Activated CD4-positive, alpha-beta T cell treated with anti-CD3 and anti-CD28 coated beads, Interleukin-2, amount 50 U/mL, for 1 hour (primary cell): Measurements from ENCODE around the gene PSG1.
A peak's percentile ranks its signal among the peaks of the same experiment; 100 is the strongest.
"Not testable (repeated sequence)": the region's sequence is repeated elsewhere in the genome, so short reads cannot be mapped to it uniquely, and the experiment has no call there.

Experiments used
- DNase-seq: peaks from one replicate; pipeline ENCODE4 v3.0.0-alpha.2; 2020

PSG1 gene

DNA sequence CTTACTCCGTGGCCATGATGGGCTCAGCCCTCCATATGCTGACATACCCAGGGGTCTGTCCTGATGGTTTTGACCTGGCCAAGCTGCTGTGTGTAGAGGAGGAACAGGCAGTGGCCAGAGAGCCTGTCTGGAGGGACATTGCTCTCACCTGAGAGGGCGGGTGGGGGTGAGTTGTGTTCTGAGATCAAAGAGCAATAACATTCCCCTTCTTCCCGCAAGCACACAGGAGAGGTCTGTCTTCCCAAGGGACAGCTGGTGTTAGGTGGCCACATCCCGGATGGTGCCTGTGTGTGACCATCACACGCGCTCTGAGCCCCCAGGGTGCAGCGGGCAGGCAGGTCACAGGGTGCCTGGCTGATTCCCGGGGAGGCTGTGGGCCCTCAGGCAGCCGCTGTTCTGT, 1.1 kb upstream of the PSG1 start:
- DNase-seq: not testable (repeated sequence)

GRCh38 chr19:42876596-42876995, 2.9 kb downstream of the PSG1 start:
- not testable (repeated sequence) for DNase-seq

DNA sequence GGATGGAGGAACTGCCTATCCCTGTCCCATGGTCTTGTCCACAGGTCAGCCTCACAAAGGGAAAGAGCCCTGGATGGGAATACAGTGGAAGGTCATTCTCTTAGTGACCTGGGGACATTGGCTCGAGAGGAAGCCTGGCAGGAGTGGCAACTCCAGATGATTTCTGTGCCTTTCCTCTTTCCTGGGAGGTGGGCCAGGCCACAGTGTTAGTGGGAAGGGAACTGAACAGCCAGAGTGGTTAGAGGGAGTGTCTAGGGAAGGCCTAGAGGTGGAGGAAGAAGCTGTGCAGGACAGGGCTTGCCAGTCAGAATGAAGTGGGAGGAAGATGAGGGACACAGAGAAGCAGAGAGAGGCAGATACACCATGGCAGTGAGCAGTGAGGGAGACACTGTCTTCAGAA, 3.6 kb downstream of the PSG1 start:
- DNase-seq: not testable (repeated sequence)

DNA sequence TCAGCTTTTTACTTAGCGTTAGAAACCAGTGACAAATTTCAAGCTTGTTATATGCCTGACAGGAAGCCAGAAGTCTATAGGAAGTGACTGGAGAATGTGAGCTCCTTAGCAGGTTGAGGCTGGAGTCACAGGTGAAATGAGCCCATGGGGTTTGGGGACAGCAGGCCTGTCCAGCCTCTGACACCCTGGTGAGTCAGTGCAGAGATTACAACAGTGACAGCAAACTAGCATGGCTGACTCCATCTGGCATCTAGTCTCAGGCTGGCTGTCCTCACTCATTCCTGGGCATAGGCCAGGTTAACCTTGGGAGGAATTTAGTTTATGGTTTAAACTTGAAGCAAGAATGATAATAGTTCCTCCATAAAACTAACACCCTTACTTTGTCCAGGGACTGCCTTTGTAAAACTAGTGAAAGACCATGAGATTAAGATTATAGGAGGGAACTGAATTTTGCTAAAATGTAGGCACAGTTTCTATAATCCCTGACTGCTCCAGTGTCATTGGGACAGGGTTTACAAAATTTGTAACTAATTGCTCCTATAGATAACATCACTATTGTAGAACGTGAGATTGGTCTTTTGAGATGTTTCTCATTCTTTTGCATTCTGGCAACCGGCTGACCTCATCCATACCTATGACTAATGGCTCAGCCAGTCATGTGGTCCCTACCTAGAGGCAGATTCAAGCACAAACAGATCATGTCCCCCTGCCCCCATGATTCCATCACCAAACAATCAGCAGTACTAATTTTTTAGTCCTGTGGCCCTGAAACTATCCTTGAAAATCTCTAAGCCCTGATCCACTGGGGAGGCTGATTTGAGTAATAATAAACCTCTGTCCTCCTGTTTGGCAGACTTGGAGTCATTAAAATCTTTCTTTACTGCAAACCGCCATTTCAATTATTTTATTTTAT, 4.4 kb downstream of the PSG1 start:
- DNase-seq: not testable (repeated sequence)

DNA sequence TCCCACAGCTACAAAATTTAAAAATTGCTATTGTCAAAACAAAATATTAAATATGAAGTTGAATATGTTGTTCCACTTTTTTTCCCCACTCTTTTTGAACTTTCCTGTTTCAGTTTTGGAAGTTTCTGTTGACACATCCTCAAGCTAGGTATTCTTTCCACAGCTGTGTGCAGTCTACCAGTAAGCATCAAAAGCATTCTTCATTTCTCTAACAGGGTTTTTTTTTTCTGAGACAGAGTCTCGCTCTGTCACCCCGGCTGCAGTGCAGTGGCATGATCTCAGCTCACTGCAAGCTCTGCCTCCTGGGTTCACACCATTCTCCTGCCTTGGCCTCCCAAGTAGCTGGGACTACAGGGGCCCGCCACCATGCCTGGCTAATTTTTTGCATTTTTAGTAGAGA, 5.4 kb downstream of the PSG1 start:
- DNase-seq: not testable (repeated sequence)

DNA sequence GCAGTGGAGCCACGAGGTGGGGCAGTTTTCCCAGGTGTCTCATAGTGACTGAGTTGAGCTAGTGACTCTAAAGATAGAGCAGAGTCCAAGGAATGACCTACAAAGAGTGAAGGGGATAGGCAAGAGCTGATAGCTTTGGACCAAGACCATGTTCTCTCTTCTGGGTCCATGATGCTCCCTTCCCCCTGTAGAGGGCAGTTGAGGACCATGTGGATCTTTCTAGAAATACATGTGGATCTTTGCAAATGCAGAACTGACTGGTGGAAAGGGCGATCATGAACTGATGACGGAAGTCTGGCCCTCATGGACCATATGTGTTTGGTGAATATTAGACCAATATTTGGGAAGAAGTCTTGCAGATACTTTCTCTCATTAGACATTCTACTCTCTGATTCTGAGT, 6.9 kb downstream of the PSG1 start:
- no peak for DNase-seq

DNA sequence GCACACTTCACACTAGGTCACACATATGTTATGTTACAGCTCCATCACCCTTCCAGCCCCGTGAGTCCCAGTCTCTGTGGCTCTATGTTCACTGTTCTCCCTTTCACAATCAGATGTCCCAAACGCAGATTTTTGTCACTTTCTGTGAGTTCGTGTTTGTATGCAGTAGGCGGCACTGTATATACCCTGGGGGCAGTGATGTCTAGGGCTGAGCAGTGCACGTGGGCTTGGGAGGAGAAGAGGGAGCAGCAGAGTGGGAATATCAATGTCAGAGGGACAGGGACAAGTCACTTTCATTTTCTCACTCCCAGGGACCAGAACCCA, 22.0 kb downstream of the PSG1 start:
- DNase-seq: no peak

- DNase-seq: peak; percentile 3
Observed at GRCh38 chr19:42856866-42857543, 22.5 kb downstream of the PSG1 start.

DNA sequence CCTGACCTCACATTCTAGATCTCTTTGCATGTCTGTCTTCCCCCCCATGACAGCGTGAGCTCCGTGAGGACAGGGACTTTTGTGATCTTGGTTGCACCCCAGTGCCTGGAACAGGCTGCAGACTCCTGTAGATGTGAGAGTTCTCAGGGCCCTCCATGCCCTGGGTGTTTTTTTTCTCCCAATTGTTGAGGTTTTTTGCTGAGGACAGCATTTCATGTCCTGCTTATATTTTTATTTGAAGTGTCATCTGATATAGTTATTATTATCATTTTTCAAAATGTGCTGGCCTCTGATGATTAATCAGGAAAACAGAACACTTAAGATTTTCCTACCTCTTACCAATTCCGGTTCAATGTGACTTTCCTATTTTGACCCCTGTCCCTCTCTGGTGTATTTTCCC, 24.8 kb downstream of the PSG1 start:
- not testable (repeated sequence) for DNase-seq

DNA sequence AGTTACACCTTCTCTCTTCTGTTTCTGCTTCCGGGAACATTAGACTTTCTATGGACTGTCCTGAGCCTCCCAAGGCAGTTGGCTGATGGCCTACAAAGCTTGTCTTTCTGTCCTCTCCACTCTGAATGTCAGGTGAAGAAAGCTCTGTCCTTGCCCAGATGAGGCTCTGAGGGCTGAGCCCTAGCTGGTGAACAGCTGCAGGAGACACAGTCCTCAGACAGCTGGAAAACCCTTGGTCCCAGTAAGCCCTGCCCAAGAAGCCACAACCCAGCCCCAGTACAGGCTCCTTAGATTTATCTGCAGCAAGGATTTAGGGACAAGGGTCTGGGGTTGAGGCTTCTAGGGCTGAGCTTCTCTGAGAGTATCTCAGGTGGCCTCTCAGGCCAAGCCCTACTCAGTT, 26.3 kb downstream of the PSG1 start:
- not testable (repeated sequence) for DNase-seq

- DNase-seq: not testable (repeated sequence)
Observed at GRCh38 chr19:42852821-42853220, 26.7 kb downstream of the PSG1 start.

GRCh38 chr19:42851718-42852280, 27.7 kb downstream of the PSG1 start:
- DNase-seq: not testable (repeated sequence)

DNA sequence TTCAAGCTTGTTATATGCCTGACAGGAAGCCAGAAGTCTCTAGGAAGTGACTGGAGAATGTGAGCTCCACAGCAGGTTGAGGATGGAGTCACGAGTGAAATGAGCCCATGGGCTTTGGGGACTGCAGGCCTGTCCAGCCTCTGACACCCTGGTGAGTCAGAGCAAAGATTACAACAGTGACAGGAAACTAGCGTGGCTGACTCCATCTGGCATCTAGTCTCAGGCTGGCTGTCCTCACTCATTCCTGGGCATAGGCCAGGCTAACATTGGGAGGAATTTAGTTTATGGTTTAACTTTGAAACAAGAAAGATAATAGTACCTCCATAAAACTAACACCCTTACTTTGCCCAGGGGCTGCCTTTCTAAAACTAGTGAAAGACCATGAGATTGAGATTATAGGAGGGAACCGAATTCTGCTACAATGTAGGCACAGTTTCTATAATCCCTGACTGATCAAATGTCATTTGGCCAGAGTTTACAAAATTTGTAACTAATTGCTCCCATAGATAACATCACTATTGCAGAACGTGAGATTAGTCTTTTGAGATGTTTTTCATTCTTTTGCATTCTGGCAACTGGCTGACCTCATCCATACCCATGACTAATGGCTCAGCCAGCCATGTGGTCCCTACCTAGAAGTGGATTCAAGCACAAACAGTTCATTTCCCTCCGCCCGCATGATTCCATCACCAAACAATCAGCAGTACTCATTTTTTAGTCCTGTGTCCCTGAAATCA, 28.4 kb downstream of the PSG1 start:
- no peak for DNase-seq

DNA sequence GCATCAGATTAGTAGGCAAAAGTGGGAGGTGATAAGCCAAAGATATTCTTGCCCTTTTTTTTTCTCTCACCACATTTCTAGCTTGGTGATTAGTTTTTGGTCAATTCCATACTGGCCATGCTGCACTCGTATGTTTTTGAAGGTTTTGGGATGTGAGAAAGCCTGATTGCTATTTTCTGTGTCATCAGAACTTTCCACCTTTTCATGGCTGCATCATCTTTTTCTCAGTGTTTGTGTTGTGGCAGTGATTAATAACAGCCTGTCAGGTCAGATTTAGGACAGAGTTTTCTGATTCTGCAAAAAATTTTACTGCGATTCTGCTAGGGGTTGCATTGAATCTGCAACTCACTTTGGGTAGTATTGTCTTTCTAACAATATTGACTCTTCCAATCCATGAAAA, 32.9 kb downstream of the PSG1 start:
- DNase-seq: no peak

- not testable (repeated sequence) for DNase-seq
Observed at GRCh38 chr19:42843631-42844030, 35.9 kb downstream of the PSG1 start.

DNA sequence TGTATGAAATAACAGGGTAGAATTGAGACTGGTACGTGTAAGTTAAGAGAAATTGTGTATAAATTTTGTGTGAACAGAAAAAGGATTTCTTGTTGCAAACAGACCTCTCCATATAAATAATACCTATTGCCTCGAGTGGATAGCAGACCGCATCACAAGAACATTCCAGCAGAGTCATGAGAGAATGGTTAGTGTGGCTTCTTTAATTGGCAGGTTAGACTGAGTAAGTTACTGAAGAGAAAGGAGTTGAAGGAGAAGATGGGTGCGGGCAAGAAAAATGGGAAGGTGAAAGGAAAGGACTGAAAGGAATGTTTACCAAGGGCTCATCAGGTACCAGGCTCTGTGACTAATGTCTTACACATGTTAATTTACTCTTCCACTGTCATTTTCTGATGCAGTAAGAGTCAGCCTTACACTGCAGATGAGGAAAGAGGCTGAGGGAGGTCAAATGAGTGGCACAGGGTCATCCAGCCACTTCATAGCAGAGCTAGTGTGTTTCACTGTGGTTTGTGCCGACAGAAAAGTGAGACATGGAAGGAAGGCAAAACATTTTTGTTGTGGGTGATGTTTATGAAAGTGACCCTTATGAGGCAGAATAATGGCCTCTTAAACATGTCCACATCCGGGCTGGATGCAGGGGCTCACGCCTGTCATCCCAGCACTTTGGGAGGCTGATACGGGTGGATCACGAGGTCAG, 46.6 kb downstream of the PSG1 start:
- not testable (repeated sequence) for DNase-seq

DNA sequence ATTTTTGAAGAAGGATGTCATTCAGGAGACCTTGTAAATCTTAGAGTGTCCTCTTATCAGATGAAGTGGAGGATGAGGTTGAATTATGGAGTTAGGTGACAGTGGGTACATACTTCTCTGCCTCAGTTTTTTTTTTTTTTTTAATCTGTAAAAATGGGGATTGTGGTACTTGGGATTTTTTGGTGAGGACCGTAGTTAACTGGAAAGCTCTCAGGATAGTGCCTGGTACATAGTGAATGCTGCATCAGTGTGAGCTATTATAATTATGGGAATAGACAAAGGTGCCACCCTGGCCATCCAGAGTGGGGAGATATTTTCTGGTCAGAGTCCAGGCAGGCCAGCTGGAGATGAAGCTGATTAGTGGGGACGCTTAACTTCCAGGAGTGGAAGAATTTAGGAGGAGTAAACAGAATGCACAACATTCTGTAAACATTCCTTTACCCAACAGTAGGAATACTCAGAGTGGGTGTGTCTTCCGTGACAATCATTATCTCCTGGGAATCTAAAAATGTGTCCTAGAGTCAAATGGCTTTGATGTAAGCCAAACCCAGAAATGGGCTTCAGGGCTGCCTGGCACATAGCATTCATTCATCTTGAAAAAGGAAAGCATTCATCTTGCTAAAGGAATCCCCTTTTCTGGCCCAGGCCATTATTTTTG, 47.4 kb downstream of the PSG1 start:
- not testable (repeated sequence) for DNase-seq

DNA sequence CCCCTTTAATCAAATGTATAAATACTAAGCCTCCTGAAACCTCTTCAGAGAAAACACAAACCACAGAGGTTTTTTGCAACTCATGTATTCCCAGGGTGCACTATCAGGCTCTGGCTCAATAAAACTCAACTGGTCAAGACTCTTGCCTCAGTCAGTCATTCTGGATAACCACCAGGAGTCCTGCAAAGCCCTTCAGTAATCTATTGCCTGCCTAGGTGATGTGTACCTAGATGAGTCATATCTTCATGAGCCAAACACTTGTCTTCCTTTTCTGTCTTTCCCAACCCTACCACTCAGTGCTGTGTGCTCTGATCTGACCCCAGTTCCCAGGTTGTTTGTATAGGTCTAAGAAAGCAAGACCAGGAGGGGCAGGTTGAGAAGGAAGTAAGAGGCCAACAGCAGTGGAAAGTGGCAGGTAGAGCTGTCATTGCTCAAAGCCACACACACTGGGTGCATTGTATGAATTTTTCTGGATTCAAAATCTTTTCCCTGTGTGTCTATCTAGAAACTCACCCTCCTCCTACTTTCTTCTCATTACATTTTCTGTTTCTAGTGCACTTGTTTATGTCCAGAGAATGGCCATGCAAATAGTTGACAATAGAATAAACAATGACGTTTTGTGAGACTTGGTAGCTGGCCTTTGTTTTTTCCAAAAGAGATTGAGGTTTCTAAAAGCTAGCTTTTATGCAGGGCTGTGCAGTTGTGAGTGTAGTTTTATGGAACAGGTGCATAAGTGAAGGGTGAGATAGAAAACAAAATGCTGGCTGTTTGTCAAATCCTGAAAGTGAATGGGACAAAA, 48.1 kb downstream of the PSG1 start:
- no peak for DNase-seq

- not testable (repeated sequence) for DNase-seq
Observed at GRCh38 chr19:42821306-42821977, 58.1 kb downstream of the PSG1 start.

- DNase-seq: not testable (repeated sequence)
Observed at GRCh38 chr19:42819960-42820650, 59.4 kb downstream of the PSG1 start.
